Activated CD4-positive, CD25-positive, alpha-beta regulatory T cell (primary cell): ENCODE data around the gene HMCN2.

ENCODE experiments used
- DNase-seq, 4 experiments: peaks; one replicate each; lab custom pipeline; 2025; lab: John Stamatoyannopoulos, UW

HMCN2 gene

GRCh38 chr9:130290291-130291181 lies 25.0 kb downstream of the HMCN2 start:
- no peak for DNase-seq

DNA sequence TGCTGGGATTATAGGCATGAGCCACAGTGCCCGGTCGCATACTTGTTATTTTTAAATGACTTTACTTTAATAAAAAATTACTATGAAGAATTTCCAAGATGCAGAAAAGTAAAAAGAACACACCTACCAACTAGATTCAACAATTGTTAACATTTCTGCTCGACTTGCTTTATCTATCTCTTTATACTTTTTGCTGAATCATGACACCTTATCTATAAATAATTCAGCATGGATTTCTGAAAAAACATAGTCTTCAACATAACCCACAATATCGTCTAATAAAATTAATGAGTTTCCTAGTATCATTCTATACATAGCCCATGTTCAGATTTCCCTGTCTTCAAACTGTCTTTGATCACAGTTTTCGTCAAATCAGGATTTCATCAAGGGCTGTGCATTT lies 25.9 kb downstream of the HMCN2 start:
- no peak for DNase-seq

DNA sequence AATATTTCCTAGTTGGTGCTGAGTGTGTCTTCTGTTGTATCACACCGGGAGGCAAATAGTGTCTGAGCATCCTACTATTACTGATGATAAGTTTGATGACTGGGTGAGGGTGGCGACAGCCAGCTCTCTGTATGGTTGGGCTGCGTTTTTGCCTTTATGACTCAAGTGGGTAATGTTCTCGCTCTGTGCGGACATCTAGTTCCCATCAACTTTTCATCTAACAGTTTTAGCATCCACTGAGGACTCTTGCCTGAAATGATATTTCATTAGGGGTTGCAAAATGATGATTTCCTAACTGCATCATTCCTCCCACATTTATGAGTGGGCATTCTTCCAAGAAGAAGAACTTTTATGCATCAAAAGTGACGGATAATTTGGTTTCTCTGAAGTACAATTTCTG lies 26.5 kb downstream of the HMCN2 start:
- no peak for DNase-seq

- no peak for DNase-seq
Measured at GRCh38 chr9:130294664-130295063, 29.1 kb downstream of the HMCN2 start.

GRCh38 chr9:130295431-130295830 lies 29.9 kb downstream of the HMCN2 start:
- DNase-seq, result no peak

GRCh38 chr9:130295945-130296782 lies 30.6 kb downstream of the HMCN2 start:
- DNase-seq, result no peak

DNA sequence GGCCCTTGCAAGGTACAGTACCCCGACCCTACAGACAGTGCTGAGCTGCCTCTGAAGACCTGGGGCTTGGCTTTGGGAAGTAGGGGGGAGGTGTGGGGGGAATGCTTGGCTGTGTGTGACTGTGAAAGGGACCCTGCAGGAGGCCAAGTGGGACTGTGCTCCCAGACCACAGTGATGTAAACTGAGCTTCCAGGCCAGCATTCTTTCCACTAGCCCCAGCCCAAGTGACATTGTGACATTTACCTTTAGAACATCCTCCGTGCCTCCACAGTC lies 31.2 kb downstream of the HMCN2 start:
- no peak for DNase-seq

- no peak for DNase-seq
Measured at GRCh38 chr9:130297371-130297770, 31.8 kb downstream of the HMCN2 start.

- DNase-seq, result no peak
Measured at GRCh38 chr9:130298662-130299279, 33.2 kb downstream of the HMCN2 start.

DNA sequence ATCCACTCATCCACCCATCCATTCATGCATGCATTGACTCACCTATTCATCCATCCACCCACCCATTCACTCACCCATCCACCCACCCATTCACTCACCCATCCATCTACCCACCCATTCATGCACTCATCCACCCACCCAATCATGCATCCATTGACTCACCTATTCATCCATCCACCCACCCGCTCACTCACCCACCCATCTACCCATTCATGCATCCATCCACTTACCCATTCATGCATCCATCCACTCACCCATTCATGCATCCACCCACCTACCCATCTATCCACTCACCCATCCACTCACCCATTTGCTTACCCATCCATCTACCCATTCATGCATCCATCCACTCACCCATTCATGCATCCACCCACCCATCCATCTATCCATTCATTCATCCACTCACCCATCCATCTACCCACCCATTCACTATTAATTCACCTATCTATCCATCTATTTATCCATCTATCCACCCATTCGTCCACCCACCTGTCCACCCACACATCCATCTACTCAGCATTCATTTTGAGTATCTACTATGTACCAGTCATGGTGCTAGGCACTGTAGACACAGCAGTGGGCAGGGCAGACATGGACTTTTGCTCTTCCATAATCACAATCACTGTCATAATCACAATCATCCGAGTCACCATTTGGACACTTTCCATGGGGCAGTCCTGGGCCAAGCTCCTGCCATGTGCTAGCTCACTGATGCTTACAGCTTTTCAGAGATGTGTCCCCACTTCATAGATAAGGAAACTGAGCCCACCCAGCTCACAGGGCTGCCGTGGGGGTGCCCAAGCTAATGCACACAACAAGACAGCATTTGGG lies 34.4 kb downstream of the HMCN2 start:
- no peak for DNase-seq

DNA sequence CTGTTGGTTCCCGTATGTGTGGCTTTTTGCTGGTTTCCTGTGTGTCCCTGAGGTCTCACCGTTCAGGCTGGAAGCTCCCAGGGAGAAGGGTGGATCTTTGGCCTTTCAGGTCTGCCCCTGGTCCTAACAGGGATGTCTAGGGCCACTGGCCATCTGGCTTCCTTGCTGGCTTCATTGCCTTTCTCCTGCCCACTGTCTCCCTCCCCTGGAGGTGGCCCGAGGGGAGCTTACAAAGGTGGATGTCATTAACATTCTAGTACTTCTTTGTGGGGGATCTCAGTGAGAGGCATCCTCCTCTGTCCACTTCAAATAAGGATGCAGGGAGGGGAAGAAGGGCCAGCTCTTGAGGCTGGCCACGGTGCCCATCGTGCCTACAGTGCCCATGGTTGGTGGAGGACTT lies 35.2 kb downstream of the HMCN2 start:
- DNase-seq, result no peak

GRCh38 chr9:130301483-130302286 lies 36.1 kb downstream of the HMCN2 start:
- DNase-seq, result no peak

- no peak for DNase-seq
Measured at GRCh38 chr9:130302785-130303612, 37.4 kb downstream of the HMCN2 start.

DNA sequence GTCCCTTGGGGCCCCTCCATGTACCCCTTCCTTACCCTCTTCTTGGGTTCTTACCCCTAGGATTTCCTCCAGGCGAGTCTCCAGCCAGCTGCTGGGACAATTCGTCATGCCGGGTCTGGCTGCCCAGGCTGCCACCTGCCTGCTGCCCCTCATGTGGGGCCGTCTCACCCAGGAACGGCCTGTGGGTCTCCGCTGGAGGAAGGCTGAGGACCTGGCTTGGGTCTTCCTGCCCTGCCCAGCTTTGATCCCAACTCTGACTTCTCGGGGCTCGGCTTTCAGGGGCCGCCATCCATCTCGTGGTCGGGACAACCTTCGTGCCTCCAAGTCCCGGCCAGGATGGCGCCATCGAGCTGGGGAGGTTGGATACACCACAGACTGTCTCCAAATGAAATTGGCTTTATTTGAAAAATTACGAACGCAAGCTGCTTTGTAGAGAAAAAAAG lies 38.1 kb downstream of the HMCN2 start:
- no peak for DNase-seq

GRCh38 chr9:130304116-130304515 lies 38.6 kb downstream of the HMCN2 start:
- DNase-seq, result no peak

DNA sequence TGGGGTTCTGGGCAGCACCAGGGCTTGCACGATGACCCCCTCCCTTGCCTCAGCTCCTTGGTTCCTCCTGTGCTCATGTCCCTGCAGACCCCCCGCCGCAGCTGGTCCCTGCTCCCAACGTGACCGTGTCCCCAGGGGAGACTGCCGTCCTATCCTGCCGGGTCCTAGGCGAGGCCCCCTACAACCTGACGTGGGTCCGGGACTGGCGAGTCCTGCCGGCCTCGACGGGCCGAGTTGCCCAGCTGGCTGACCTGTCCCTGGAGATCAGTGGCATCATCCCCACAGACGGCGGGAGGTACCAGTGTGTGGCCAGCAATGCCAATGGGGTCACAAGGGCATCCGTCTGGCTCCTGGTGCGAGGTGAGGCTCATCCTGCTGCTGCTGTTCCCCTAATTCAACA lies 39.1 kb downstream of the HMCN2 start:
- no peak for DNase-seq

DNA sequence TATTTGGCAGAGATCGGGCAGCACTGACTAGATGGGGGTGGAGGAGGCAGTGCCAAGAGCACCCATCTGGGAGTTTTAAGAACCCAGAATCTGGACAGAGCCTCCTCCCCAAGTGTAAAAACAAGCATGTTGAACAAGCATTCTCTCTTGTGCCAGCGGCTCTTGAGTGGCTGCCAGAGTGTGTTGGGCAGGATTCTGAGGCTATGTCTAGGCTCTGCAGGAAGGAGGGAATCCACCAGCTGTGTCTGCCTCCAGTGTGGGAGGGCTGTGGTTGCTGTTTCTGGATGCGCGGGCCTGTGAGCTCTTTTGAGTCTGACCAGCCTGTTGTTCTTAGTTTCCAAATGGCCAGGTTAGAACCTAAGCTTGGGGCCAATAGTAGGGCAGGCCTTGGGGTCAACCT lies 39.8 kb downstream of the HMCN2 start:
- DNase-seq, result no peak

GRCh38 chr9:130306823-130307666 lies 41.5 kb downstream of the HMCN2 start:
- no peak for DNase-seq

DNA sequence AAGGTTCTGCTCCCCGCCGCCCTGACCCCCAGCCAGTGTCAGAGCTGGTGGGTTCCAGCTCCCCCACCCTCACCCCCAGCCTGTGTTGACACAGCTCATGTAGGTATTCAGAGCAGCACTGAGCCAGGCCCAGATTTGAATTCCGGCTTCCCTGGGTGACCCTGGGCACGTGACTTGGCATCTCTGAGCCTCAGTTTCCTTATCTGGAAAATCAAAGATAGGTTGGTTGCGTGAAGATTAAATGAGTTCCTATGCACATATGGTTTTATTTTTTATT lies 42.0 kb downstream of the HMCN2 start:
- DNase-seq, result no peak
